K562 (cell line): ENCODE results near the gene PTGIS. TPM values are rescaled to one million over a fixed set of nuclear protein-coding genes. Genes with fewer than 3 reads are reported as not detected.

Experiments
- ATAC-seq: fragments of 200-7000 bp; cut with Tn5 transposase; 3 replicates; pipeline ENCODE4 v1.9.1; 2020; ENCODE audit warnings: moderate library complexity
- BruUV-seq: library from RNA; stranded (reverse); fragments of 400-500 nt; replicated peaks from 2 replicates; lab custom pipeline; 2021; lab: Mats Ljungman, UMichigan
- CTCF ChIA-PET: fragments of 300-600 bp; formaldehyde crosslinking; extraction: SDS; loops from one replicate; lab custom pipeline; 2021; ENCODE audit warnings: low intra/inter-chr PET ratio; lab: Yijun Ruan, JAX
- POLR2A ChIA-PET: fragments of 300-600, 350-650 bp; sonication (Branson Sonifier 250); formaldehyde crosslinking; extraction: SDS; loops from one replicate; lab custom pipeline; 2021; ENCODE audit warnings: antibody characterized with exemption, inconsistent platforms; lab: Yijun Ruan, JAX
- DNase-seq, 4 experiments: peaks; one replicate each; pipeline versions ENCODE4 v3.0.0 to v3.0.0-alpha.2; 2011 to 2018; ENCODE audit warnings: low spot score in 3 of 4, mixed read lengths in 3 of 4; ENCODE audit errors: extremely low read depth in 1 of 4
- FAIRE-seq: peaks from 2 replicates; lab custom pipeline; 2011; peaks lifted over from hg19 to GRCh38; lab: Jason Lieb, UNC
- H2AFZ ChIP-seq: 2 replicates; pipeline ENCODE4 v1.6.0; 2011; ENCODE audit warnings: low read depth, low read length, control low read depth, inconsistent platforms
- H3K27ac ChIP-seq: fragments of 200-600 bp; 3 replicates; pipeline ENCODE4 v1.8.0; 2011; ENCODE audit warnings: low read depth, mild to moderate bottlenecking, control low read depth, inconsistent platforms, low read length, moderate library complexity, mixed read lengths; ENCODE audit errors: extremely low read depth
- H3K27me3 ChIP-seq, 2 experiments: fragments of 300-600 bp in 1 of 2; 2 replicates in 1 of 2; 3 replicates in 1 of 2; pipeline versions ENCODE4 v1.6.0 to v1.8.0; 2011; ENCODE audit warnings: inconsistent platforms in 2 of 2, low read length in 2 of 2, mild to moderate bottlenecking in 1 of 2, mixed read lengths in 1 of 2, moderate library complexity in 1 of 2; ENCODE audit not compliant: control insufficient read depth in 2 of 2, insufficient read depth in 2 of 2
- H3K36me3 ChIP-seq: fragments of 300-600 bp; 3 replicates; pipeline ENCODE4 v1.8.0; 2011; ENCODE audit warnings: mild to moderate bottlenecking, low read length, inconsistent platforms; ENCODE audit not compliant: control insufficient read depth, insufficient read depth
- H3K4me1 ChIP-seq, 2 experiments: fragments of 200-600 bp in 1 of 2; replicated peaks in 1 of 2; 2 replicates in 1 of 2; 3 replicates in 1 of 2; pipeline versions ENCODE4 v1.5.1 to v1.8.0; 2011; ENCODE audit warnings: inconsistent platforms in 2 of 2, low read length in 2 of 2, mild to moderate bottlenecking in 1 of 2, mixed read lengths in 1 of 2, moderate library complexity in 1 of 2; ENCODE audit not compliant: control insufficient read depth in 2 of 2, insufficient read depth in 2 of 2
- H3K4me2 ChIP-seq: 2 replicates; pipeline ENCODE4 v1.6.1; 2011; ENCODE audit warnings: low read length, control low read depth, inconsistent platforms, mixed read lengths; ENCODE audit not compliant: insufficient read depth
- H3K4me3 ChIP-seq: fragments of 200-600 bp; sonication (generic), shearing (Covaris generic); 2 replicates; pipeline ENCODE4 v1.5.1; 2016; ENCODE audit warnings: control low read depth, inconsistent platforms
- H3K79me2 ChIP-seq: fragments of 200-600 bp; 3 replicates; pipeline ENCODE4 v1.8.0; 2011; ENCODE audit warnings: low read length, inconsistent platforms; ENCODE audit not compliant: control insufficient read depth, insufficient read depth
- H3K9ac ChIP-seq, 2 experiments: 2 replicates each; pipeline versions ENCODE4 v1.6.0 to v1.6.1; 2011; ENCODE audit warnings: low read depth in 2 of 2, low read length in 2 of 2, control low read depth in 1 of 2, inconsistent platforms in 1 of 2, mild to moderate bottlenecking in 1 of 2, mixed read lengths in 1 of 2; ENCODE audit not compliant: insufficient read depth in 1 of 2
- H3K9me1 ChIP-seq: one replicate; pipeline ENCODE4 v1.6.0; 2011; ENCODE audit warnings: inconsistent platforms, mild to moderate bottlenecking, low read length, moderate library complexity; ENCODE audit not compliant: control insufficient read depth, insufficient read depth
- H3K9me3 ChIP-seq: replicated peaks from 2 replicates; pipeline ENCODE4 v1.5.1; 2011; ENCODE audit warnings: low read depth, low read length, inconsistent platforms; ENCODE audit not compliant: control insufficient read depth, insufficient read depth
- H4K20me1 ChIP-seq: replicated peaks from 2 replicates; pipeline ENCODE4 v1.6.1; 2011; ENCODE audit warnings: low read length, inconsistent platforms, mixed read lengths; ENCODE audit not compliant: control insufficient read depth, insufficient read depth
- CXXC5 ChIP-seq: fragments of 250-450 bp; sonication (Bioruptor Pico); IDR thresholded peaks from 2 replicates; pipeline ENCODE4 v1.8.0; 2022; ENCODE audit warnings: inconsistent platforms, mild to moderate bottlenecking, moderate library complexity
- IRF2 ChIP-seq: sonication (generic); formaldehyde crosslinking; IDR thresholded peaks from 2 replicates; pipeline ENCODE4 v1.8.1; 2022; ENCODE audit warnings: mild to moderate bottlenecking, missing genetic modification reagents
- MAFK ChIP-seq: IDR thresholded peaks from 2 replicates; pipeline ENCODE4 v1.6.1; 2011; ENCODE audit warnings: low read length, improper control_type of control experiment
- MEF2A ChIP-seq: IDR thresholded peaks from 2 replicates; pipeline ENCODE4 v1.6.1; 2011; ENCODE audit warnings: low read depth, mild to moderate bottlenecking, low read length, moderate library complexity; ENCODE audit not compliant: control insufficient read depth
- NR2C2 ChIP-seq, 2 experiments: fragments of 200-800 bp in 1 of 2; sonication (Bioruptor generic) in 1 of 2; sonication (generic) in 1 of 2; formaldehyde crosslinking in 1 of 2; IDR thresholded peaks; 2 replicates each; pipeline versions ENCODE4 v1.6.1 to v1.8.0; 2016 to 2022; ENCODE audit warnings: mild to moderate bottlenecking in 1 of 2, missing compliant biosample characterization in 1 of 2, missing genetic modification characterization in 1 of 2, missing genetic modification reagents in 1 of 2
- PHB ChIP-seq: fragments of 250-450 bp; sonication (Bioruptor Pico); IDR thresholded peaks from 2 replicates; pipeline ENCODE4 v1.5.0; 2021
- POLR3A ChIP-seq: IDR thresholded peaks from 2 replicates; pipeline ENCODE4 v1.6.1; 2011; ENCODE audit warnings: borderline replicate concordance, mild to moderate bottlenecking, moderate library complexity; ENCODE audit not compliant: insufficient read length, insufficient read depth; ENCODE audit errors: extremely low read depth
- TAL1 ChIP-seq: fragments of 450-650 bp; IDR thresholded peaks from 2 replicates; pipeline ENCODE4 v1.6.1; 2016; ENCODE audit warnings: mild to moderate bottlenecking
- ZNF347 ChIP-seq: fragments of 450-650 bp; formaldehyde crosslinking; IDR thresholded peaks from 2 replicates; pipeline ENCODE4 v1.4.0; 2020; ENCODE audit warnings: low read depth, mild to moderate bottlenecking, moderate library complexity
- WGBS: fragments of 100-300 bp; shearing (Covaris generic); methylation state at CpG from one replicate; pipeline ENCODE4 v1.1.6; 2016; ENCODE audit warnings: low coverage, mixed read lengths; ENCODE audit not compliant: insufficient coverage; ENCODE audit errors: missing lambda C conversion rate; 5-methylcytosine and 5-hydroxymethylcytosine counted together
- in situ Hi-C: fragments of 300-500 bp; cut with MboI; formaldehyde crosslinking; loops from 4 replicates; pipeline ENCODE4 v1.15.0; 2018; ENCODE audit warnings: inconsistent platforms, mixed read lengths
- intact Hi-C: fragments of 100-400 bp; cut with micrococcal nuclease; formaldehyde crosslinking; loops from 2 replicates; pipeline ENCODE4 v1.14.2; 2022
- polyA plus RNA-seq, 8 experiments: library from polyadenylated mRNA; depleted of rRNA in 4 of 8; stranded (reverse) in 5 of 8; unstranded in 3 of 8; fragments of >200 nt; fragmentation: Nextera tagmentation in 2 of 8; fragmentation: Illumina TruSeq in 1 of 8; extraction: Ambion mirVana in 2 of 8; extraction: Trizol in 1 of 8; gene quantifications; 2 replicates each; pipeline versions ENCODE4 v1.2.1 to v1.2.3, GENCODE V29; 2011 to 2014; ENCODE audit warnings: inconsistent platforms in 1 of 8, missing spikeins in 1 of 8
- total RNA-seq, 7 experiments: library from RNA; depleted of rRNA in 6 of 7; stranded (reverse); fragments of >200 nt in 6 of 7; fragmentation: Illumina TruSeq in 2 of 7; extraction: Trizol in 2 of 7; gene quantifications; 2 replicates each; pipeline versions ENCODE4 v1.2.1 to v1.2.3, GENCODE V29; 2011 to 2021; ENCODE audit warnings: low replicate concordance in 1 of 7

The PTGIS gene
- total and polyA plus RNA-seq, 9 of the 15 experiments (the other 6 are each of a cell fraction or from before 2014, with no cell fraction given): not detected

DNA sequence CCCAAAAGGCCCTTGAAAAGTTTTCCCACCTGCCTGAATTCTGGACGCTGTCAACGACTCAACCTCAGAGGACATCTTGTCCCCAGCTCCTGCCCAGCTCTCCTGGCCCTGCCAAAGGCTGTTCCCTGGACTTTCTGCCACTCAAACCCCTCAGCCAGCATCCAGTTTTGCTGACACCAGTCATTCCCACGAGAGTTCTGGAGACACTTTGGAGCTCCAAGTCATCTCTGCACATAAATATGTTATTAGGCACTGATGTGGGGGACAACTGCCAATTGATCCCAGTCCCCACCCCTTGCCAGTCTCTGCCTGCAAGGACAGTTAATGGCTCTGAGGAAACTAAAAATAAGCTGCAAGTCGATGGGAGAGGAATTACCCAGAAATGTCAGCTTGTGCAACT lies 46.6 kb downstream of the PTGIS start:
- Histone ChIP-seq H3K27me3 (peaks cover 8 to 30% of the 10 kb centered on the region in 2 experiments; a peak in 3 of 5 replicates), H3K27ac (no peak overlapping the region), H4K20me1 (peaks cover 2% of the 10 kb centered on the region; the same call in 1 of the 2 replicates), H3K4me3 (no peak overlapping the region), H3K9ac (no peak overlapping the region), H3K36me3 (no peaks in the 10 kb centered on the region), H3K4me2 (no peak overlapping the region), H2AFZ (no peak overlapping the region), H3K9me1 (no peaks in the 10 kb centered on the region), H3K79me2 (no peaks in the 10 kb centered on the region), H3K9me3 (no peaks in the 10 kb centered on the region), H3K4me1 (no peaks in the 10 kb centered on the region)
- no TSS peak for BruUV-seq
- no peak for FAIRE-seq
- intact Hi-C loops: no loop called here
- CTCF ChIA-PET: no interaction called here
- POLR2A ChIA-PET: interaction anchor here (2.5 kb wide), 1 partner anchor 12 kb away, joined by 8 read pairs; no protein-coding TSS in a partner anchor
- DNase-seq: no peak
- no peak for ATAC-seq
- in situ Hi-C loops: no loop called here
- 2% methylated on average over 4 of the region's 4 CpGs for WGBS
- TF ChIP-seq IRF2 (CRISPR knock-in tag) (no peak), TAL1 (no peak), NR2C2 (CRISPR knock-in tag; IDR thresholded peaks at IDR 0.05) (no peak), NR2C2 (tag; IDR thresholded peaks at IDR 0.05) (no peak), CXXC5 (no peak), POLR3A (no peak), MAFK (no peak), PHB (no peak), MEF2A (no peak), ZNF347 (CRISPR knock-in tag) (no peak)
